ENCODE results near the gene NEU3. TPM values are rescaled to one million over a fixed set of nuclear protein-coding genes. Genes with fewer than 3 reads are reported as not detected.
"Not testable (repeated sequence)": the region's sequence is repeated elsewhere in the genome, so short reads cannot be mapped to it uniquely, and the experiment has no call there.

Gene NEU3
- total RNA-seq, 1 experiment from 2014 or later: 4.9 TPM

DNA sequence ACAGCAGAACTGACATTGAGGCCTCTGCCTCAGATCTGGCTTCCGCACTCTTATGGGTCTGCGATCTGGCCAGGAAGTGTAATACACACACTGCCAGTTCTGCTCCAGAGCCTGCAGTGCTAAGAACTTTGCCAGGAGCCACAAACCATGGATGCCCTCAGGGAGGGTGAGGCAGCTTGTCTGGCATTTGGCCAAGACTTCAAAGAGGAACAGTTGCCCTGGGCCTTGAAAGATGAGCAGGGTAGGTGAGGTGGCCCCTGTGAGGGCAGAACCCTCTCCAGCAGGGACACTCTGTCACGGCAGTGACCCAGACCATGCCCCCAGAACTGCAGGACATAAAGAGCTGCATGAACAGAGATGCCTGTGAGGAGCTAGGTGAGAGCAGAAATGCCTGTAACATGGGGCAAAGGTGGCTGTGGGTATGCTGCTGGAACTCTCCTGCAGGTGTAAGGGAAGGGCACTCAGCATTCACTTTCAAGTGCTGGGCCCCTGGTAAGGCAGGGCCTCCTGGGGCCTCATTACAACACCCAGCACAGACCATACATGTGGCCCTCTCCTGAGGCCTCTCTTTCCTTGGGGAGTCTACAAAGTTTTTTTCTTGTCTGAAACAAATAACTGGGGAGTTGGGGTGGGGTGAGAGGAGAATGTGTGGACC is 47.3 kb downstream of the NEU3 start:
- no peaks in the 10 kb centered on the region for H3K9me3 ChIP-seq
- DNase-seq: peak; percentile 32
- H3K27me3 ChIP-seq: no peaks in the 10 kb centered on the region
- no peak overlapping the region for H3K4me3 ChIP-seq
- H3K36me3 ChIP-seq: no peaks in the 10 kb centered on the region

GRCh38 chr11:75040167-75040770 is 51.5 kb downstream of the NEU3 start:
- DNase-seq: no peak
- no peak overlapping the region for H3K4me3 ChIP-seq
- no peaks in the 10 kb centered on the region for H3K27me3 ChIP-seq

GRCh38 chr11:75041263-75041662 is 52.5 kb downstream of the NEU3 start:
- H3K27me3 ChIP-seq: no peaks in the 10 kb centered on the region
- H3K4me3 ChIP-seq: no peak overlapping the region
- no peak for DNase-seq
- H3K36me3 ChIP-seq: no peaks in the 10 kb centered on the region
- H3K9me3 ChIP-seq: no peaks in the 10 kb centered on the region

More at GRCh38 chr11:75040167-75040770, 51.5 kb downstream of the NEU3 start:
- Histone ChIP-seq H3K9me3 (no peaks in the 10 kb centered on the region), H3K36me3 (no peaks in the 10 kb centered on the region)

DNA sequence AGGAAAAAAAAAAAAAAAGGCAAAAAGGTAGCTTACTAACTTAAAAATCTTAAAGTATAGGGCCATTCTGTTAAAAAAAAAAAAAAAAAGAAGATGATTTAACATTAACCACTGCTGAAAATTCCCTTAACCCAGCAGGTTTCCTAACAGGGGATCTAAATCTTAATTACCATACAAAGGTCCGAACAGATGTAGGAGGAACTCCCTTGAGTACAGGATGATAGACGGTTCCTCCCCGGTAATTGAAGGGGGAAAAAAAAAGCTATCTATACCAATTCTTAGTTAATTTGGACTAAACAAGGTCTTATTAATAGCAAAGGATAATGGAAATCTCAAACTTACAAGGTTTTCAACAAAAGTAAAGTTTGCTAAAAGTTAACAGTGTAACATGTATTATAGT is 53.1 kb downstream of the NEU3 start:
- DNase-seq, H3K36me3 ChIP-seq, H3K9me3 ChIP-seq, H3K27me3 ChIP-seq, H3K4me3 ChIP-seq: not testable (repeated sequence)

GRCh38 chr11:75044381-75045170 is 55.8 kb downstream of the NEU3 start:
- not testable (repeated sequence) for H3K9me3 ChIP-seq, DNase-seq, H3K36me3 ChIP-seq, H3K27me3 ChIP-seq, H3K4me3 ChIP-seq

- not testable (repeated sequence) for H3K9me3 ChIP-seq, DNase-seq, H3K4me3 ChIP-seq, H3K36me3 ChIP-seq, H3K27me3 ChIP-seq
Measured at GRCh38 chr11:75046668-75047067, 57.9 kb downstream of the NEU3 start.

DNA sequence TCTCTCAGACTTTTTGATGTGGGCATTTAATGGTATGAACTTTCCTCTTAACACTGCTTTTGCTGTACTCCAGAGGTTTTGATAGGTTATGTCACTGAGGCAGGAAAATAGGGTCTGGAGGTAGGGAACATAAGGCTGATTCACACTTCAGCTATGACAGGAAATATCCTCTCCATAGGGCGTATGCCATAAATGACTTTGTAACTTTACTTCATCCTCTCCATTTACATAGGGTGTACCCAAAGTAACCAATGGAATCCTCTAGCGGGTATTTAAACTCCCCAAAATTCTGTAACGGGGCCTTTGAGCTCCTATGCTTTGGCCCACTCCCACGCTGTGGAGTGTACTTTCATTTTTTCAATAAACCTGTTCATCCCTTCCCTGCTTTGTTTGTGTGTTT is 58.5 kb downstream of the NEU3 start:
- peaks cover 2% of the 10 kb centered on the region for H3K9me3 ChIP-seq
- no peak for DNase-seq
- no peaks in the 10 kb centered on the region for H3K27me3 ChIP-seq
- no peaks in the 10 kb centered on the region for H3K36me3 ChIP-seq
- H3K4me3 ChIP-seq: no peak overlapping the region

DNA sequence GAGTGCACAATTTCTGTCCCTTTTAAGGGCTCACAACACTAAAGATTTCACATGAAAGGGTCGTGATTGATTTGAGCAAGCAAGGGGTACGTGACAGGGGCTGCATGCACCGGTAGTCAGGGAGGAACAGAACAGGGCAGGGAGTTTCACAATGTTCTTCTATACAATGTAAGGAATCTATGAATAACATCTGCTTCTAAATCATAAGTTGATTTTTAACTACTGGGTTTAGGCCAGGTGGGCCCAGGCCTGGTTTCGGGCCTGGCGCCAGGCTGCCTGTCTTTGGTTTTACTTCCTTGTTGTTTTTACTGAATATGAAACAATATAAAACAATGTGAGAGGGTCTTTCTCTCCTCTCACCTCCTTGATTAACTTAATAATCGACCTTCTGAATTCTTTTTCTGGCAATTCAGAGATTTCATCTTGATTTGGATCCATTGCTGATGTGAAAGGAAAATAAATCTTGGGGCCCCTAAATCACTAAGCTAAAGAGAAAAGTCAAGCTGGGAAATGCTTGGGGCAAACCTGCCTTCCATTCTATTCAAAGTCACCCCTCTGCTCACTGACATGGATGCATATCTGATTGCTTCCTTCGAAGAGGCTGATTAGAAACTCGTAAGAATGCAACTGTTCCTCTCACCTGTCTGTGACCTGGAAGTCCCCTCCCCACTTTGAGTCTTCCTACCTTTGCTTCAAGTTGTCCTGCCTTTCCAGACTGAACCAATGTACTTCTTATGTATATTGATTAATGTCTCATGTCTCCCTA is 61.0 kb downstream of the NEU3 start:
- H3K36me3 ChIP-seq, H3K27me3 ChIP-seq, H3K4me3 ChIP-seq, DNase-seq: not testable (repeated sequence)
- peaks cover 14% of the 10 kb centered on the region for H3K9me3 ChIP-seq

DNA sequence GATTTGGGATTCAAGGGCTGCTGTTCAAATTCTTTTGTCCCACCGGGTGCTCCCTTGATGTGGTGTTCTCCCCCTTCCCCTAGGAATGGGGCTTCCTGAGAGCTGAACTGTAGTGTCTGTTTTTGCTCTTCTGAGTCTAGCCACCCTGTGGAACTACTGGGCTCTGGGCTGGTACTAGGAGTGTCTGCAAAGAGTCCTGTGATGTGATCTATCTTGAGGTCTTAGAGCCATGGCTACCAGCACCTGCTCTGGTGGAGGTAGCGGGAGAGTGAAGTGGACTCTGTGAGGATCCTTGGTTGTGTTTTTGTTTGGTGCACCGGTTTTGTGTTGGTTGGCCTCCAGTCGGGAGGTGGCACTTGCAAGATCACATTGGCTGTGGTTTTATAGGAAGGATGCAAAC is 61.8 kb downstream of the NEU3 start:
- no peak for DNase-seq
- no peak overlapping the region for H3K4me3 ChIP-seq
- H3K36me3 ChIP-seq: no peaks in the 10 kb centered on the region
- no peaks in the 10 kb centered on the region for H3K27me3 ChIP-seq
- H3K9me3 ChIP-seq: peaks cover 14% of the 10 kb centered on the region

DNA sequence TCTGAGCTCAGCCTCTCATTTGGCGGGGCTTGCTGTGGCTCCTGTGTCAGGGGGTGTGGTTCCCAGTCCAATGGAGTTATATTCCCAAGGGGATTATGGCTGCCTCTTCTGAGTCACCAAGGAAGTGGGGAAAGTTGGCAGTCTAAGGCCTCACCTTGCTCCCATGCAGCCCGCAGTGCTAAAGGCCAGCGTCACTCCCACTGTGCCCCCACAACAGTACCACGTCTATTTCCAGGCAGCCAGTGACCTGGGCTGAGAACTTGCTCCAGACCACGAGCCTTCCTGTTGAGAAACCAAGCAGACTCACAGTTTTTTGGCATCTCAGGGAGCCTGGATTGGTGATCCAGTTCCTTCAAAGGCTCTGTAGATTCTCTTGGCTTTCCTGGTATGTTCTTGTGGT is 62.3 kb downstream of the NEU3 start:
- Histone ChIP-seq H3K27me3 (no peaks in the 10 kb centered on the region), H3K9me3 (peaks cover 14% of the 10 kb centered on the region), H3K36me3 (no peaks in the 10 kb centered on the region), H3K4me3 (no peak overlapping the region)
- no peak for DNase-seq

- Histone ChIP-seq H3K9me3 (peaks cover 14% of the 10 kb centered on the region), H3K4me3 (no peak overlapping the region), H3K36me3 (no peaks in the 10 kb centered on the region), H3K27me3 (no peaks in the 10 kb centered on the region)
- DNase-seq: no peak
Measured at GRCh38 chr11:75052457-75052856, 63.7 kb downstream of the NEU3 start.

GRCh38 chr11:75055511-75055910 is 66.8 kb downstream of the NEU3 start:
- no peak overlapping the region for H3K4me3 ChIP-seq
- H3K27me3 ChIP-seq: no peaks in the 10 kb centered on the region
- peaks cover 14% of the 10 kb centered on the region for H3K9me3 ChIP-seq
- DNase-seq: no peak
- H3K36me3 ChIP-seq: no peaks in the 10 kb centered on the region

GRCh38 chr11:75056814-75057213 is 68.1 kb downstream of the NEU3 start:
- H3K27me3 ChIP-seq: no peaks in the 10 kb centered on the region
- peaks cover 14% of the 10 kb centered on the region for H3K9me3 ChIP-seq
- H3K36me3 ChIP-seq: no peaks in the 10 kb centered on the region
- no peak overlapping the region for H3K4me3 ChIP-seq
- no peak for DNase-seq

DNA sequence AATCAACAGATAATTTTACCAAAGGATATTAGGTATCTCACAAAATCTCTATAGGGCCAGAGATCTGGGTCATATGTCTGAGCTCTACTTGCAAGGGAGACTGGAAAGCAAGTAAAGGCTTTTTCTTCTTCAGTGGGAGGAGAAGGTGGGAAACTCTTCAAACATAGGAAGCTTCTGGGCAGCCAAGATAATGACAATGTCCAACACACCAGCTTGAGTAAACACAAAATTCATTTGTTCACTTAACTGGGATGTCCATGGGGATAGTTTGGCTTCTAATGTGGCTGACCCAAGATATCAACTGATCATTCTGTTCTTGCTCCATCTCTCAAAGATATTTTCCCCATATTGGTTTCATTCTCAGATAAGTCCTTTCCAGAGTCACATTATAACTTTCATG is 70.6 kb downstream of the NEU3 start:
- H3K9me3 ChIP-seq: no peaks in the 10 kb centered on the region
- DNase-seq: no peak
- H3K36me3 ChIP-seq: no peaks in the 10 kb centered on the region
- no peaks in the 10 kb centered on the region for H3K27me3 ChIP-seq
- H3K4me3 ChIP-seq: no peak overlapping the region

- Histone ChIP-seq H3K27me3 (0 out of 2 replicates have a peak, but pooled peaks cover 2% of the 10 kb centered on the region), H3K9me3 (no peaks in the 10 kb centered on the region; the same call in 1 of the 2 replicates), H3K4me3 (no peak overlapping the region), H3K36me3 (no peaks in the 10 kb centered on the region)
- DNase-seq: no peak
Measured at GRCh38 chr11:75063741-75064314, 75.1 kb downstream of the NEU3 start.

DNA sequence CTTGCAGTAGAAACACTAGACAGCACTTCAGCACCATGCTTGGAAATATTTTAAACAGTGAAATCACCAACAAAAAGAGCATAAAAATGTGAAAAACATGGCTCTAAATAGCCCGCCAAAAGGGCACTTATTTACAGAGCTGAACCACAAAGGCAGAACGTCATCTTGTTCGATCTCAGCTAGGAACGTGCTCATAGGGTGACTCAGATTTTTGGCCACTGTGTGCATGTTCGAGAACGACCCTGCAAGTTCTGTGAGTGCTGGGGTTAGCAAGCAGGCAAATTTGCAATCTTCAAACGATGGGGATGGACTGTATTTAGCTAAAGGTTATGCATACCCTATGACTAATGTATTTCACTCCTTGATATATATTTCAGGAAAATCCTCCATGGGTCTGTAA is 77.3 kb downstream of the NEU3 start:
- H3K27me3 ChIP-seq: 0 out of 2 replicates have a peak, but pooled peaks cover 2% of the 10 kb centered on the region
- DNase-seq: peak; percentile 30
- no peaks in the 10 kb centered on the region; the same call in 1 of the 2 replicates for H3K9me3 ChIP-seq
- H3K4me3 ChIP-seq: no peak overlapping the region
- H3K36me3 ChIP-seq: no peaks in the 10 kb centered on the region

Measured in MG63 (cell line).